ENCODE results near the gene TLE5. TPM values are rescaled to one million over a fixed set of nuclear protein-coding genes. Genes with fewer than 3 reads are reported as not detected.

TLE5 gene
- total and polyA plus RNA-seq, 2 experiments from 2014 or later = 130 to 154 TPM

DNA sequence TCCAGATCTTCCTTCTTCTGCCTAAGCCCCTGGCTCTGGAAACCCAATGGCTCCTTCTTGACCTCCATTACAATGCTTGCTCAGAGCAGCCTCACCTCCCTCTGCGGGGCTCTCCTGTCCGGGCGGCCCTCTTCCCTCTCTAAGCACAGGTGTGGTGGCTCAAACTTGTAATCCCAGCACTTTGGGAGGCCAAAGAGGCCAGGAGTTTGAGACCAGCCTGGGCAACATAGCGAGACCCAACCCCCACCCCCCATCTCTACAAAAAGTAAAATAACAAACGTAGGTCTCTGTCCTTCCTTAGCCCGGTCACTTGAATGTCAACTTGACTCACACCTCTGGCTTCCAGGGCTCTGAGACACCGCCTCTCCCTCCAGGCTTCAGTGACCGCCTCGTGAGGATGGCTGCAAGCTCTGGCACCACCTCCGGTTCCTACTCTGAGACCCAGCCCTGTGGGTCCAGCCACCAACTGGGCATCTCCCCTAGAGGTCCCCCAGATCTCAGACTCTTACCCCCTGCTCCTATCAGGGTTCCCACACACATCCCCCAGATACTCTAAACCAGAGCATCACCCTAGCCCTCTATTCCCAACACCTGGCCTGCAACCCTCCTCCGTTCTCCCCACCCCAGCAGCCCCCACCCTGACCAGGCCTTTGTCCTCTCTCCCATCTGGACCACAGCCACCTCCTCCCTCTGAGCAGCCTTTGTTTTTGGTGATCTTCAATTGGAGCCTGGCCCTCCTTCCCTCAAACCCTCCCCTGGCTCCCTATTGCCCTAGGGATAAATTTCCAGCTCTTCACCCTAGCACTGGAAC lies 28.5 kb downstream of the TLE5 start:
- H3K4me1 Mint-ChIP-seq = peaks cover 15% of the 10 kb centered on the region
- H3K9me3 Mint-ChIP-seq = peaks cover 3% of the 10 kb centered on the region; the same call in 1 of the 3 replicates
- H3K27ac Mint-ChIP-seq = no peak overlapping the region
- H3K27me3 Mint-ChIP-seq (ENCODE audit: insufficient read depth, low read depth, poor library complexity) = peaks cover 52% of the 10 kb centered on the region
- Histone ChIP-seq H3K4me3 (no peak overlapping the region), H4K20me1 (replicated peaks; ENCODE audit: insufficient read depth) (no peaks in the 10 kb centered on the region), H3K4me1 (ENCODE audit: insufficient read depth) (peaks cover 8% of the 10 kb centered on the region), H2AFZ (no peak overlapping the region), H3K27me3 (ENCODE audit: insufficient read depth) (peaks cover 68% of the 10 kb centered on the region), H3K27ac (ENCODE audit: low read depth) (no peak overlapping the region), H3F3A (replicated peaks; ENCODE audit: low read depth) (peaks cover 17% of the 10 kb centered on the region), H3K9me2 (ENCODE audit: insufficient read depth) (no peaks in the 10 kb centered on the region), H3K4me2 (peak overlapping the region; percentile 82), H3K79me2 (replicated peaks; ENCODE audit: insufficient read depth) (no peaks in the 10 kb centered on the region), H3K36me3 (ENCODE audit: insufficient read depth) (no peaks in the 10 kb centered on the region)
- no peaks in the 10 kb centered on the region; the same call in 1 of the 3 replicates for H3K36me3 Mint-ChIP-seq (ENCODE audit: low read depth)
- H3K4me3 Mint-ChIP-seq = no peak overlapping the region; the same call in 1 of the 3 replicates
- TF ChIP-seq EZH2phosphoT487 (IDR thresholded peaks at IDR 0.05; ENCODE audit: unreplicated experiment) (no peak), CREB1 (CRISPR knock-in tag; IDR thresholded peaks at IDR 0.05; ENCODE audit: low read depth) (no peak), POLR2AphosphoS5 (IDR thresholded peaks at IDR 0.05; ENCODE audit: low read depth) (no peak), STAT1 (IDR thresholded peaks at IDR 0.05; ENCODE audit: unreplicated experiment) (no peak), JUNB (IDR thresholded peaks at IDR 0.05; ENCODE audit: unreplicated experiment) (no peak), ZNF114 (CRISPR knock-in tag; IDR thresholded peaks at IDR 0.05) (no peak)
- TF ChIP-seq, protein P1, sequence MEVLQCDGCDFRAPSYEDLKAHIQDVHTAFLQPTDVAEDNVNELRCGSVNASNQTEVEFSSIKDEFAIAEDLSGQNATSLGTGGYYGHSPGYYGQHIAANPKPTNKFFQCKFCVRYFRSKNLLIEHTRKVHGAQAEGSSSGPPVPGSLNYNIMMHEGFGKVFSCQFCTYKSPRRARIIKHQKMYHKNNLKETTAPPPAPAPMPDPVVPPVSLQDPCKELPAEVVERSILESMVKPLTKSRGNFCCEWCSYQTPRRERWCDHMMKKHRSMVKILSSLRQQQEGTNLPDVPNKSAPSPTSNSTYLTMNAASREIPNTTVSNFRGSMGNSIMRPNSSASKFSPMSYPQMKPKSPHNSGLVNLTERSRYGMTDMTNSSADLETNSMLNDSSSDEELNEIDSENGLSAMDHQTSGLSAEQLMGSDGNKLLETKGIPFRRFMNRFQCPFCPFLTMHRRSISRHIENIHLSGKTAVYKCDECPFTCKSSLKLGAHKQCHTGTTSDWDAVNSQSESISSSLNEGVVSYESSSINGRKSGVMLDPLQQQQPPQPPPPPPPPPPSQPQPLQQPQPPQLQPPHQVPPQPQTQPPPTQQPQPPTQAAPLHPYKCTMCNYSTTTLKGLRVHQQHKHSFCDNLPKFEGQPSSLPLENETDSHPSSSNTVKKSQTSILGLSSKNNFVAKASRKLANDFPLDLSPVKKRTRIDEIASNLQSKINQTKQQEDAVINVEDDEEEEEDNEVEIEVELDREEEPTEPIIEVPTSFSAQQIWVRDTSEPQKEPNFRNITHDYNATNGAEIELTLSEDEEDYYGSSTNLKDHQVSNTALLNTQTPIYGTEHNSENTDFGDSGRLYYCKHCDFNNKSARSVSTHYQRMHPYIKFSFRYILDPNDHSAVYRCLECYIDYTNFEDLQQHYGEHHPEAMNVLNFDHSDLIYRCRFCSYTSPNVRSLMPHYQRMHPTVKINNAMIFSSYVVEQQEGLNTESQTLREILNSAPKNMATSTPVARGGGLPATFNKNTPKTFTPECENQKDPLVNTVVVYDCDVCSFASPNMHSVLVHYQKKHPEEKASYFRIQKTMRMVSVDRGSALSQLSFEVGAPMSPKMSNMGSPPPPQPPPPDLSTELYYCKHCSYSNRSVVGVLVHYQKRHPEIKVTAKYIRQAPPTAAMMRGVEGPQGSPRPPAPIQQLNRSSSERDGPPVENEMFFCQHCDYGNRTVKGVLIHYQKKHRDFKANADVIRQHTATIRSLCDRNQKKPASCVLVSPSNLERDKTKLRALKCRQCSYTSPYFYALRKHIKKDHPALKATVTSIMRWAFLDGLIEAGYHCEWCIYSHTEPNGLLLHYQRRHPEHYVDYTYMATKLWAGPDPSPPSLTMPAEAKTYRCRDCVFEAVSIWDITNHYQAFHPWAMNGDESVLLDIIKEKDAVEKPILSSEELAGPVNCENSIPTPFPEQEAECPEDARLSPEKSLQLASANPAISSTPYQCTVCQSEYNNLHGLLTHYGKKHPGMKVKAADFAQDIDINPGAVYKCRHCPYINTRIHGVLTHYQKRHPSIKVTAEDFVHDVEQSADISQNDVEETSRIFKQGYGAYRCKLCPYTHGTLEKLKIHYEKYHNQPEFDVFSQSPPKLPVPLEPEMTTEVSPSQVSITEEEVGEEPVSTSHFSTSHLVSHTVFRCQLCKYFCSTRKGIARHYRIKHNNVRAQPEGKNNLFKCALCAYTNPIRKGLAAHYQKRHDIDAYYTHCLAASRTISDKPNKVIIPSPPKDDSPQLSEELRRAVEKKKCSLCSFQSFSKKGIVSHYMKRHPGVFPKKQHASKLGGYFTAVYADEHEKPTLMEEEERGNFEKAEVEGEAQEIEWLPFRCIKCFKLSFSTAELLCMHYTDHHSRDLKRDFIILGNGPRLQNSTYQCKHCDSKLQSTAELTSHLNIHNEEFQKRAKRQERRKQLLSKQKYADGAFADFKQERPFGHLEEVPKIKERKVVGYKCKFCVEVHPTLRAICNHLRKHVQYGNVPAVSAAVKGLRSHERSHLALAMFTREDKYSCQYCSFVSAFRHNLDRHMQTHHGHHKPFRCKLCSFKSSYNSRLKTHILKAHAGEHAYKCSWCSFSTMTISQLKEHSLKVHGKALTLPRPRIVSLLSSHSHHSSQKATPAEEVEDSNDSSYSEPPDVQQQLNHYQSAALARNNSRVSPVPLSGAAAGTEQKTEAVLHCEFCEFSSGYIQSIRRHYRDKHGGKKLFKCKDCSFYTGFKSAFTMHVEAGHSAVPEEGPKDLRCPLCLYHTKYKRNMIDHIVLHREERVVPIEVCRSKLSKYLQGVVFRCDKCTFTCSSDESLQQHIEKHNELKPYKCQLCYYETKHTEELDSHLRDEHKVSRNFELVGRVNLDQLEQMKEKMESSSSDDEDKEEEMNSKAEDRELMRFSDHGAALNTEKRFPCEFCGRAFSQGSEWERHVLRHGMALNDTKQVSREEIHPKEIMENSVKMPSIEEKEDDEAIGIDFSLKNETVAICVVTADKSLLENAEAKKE (CRISPR knock-in tag; IDR thresholded peaks at IDR 0.05) = no peak
- TF ChIP-seq, protein P2, sequence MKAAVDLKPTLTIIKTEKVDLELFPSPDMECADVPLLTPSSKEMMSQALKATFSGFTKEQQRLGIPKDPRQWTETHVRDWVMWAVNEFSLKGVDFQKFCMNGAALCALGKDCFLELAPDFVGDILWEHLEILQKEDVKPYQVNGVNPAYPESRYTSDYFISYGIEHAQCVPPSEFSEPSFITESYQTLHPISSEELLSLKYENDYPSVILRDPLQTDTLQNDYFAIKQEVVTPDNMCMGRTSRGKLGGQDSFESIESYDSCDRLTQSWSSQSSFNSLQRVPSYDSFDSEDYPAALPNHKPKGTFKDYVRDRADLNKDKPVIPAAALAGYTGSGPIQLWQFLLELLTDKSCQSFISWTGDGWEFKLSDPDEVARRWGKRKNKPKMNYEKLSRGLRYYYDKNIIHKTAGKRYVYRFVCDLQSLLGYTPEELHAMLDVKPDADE (IDR thresholded peaks at IDR 0.05) = no peak
- ATAC-seq (no peak), DNase-seq (ENCODE audit: low spot score) (no peak)

Data from GM23338 (cell line).